ENCODE data around the gene TBX20.
"Not testable (repeated sequence)": the region's sequence is repeated elsewhere in the genome, so short reads cannot be mapped to it uniquely, and the experiment has no call there.

Gene TBX20

DNA sequence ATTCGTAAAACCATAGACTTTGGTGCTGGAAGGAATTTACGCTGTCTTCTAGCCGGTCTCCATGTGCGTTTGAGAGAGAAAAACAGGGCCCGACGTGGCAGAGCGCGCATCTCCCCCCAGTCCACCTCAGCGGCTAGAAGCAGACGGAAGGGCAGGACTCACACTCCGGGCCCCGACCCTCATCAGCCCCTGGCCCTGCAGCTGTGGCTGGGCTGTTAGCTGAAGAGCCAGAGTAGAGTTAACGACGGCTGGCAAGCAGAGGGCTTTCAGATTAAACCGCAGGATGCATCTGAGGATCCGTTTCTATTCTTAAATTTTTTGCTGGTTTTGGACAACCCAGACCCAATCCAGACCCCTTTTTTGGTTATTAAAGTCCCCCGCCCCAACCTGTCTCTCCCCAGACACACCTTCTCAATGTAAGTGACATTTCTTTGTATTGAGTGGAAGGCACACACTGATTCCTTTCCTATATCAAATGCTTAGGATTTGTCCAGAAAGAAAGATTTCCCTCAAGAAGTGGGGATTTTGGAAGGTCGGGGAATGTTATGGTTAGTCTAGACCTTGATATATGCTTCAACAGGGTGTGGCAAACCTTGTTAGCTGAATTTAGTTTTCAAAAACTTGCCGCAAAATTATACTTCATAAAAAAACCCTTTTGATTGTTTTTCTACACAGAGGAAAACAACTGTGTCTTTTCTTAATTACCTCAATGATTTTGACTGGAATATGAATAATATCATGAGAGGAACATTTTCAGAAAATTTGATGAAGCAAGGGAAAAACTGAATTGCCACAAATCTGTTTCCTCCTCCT is 1.7 kb upstream of the TBX20 start:
- DNase-seq (ENCODE audit: low spot score), result no peak

DNA sequence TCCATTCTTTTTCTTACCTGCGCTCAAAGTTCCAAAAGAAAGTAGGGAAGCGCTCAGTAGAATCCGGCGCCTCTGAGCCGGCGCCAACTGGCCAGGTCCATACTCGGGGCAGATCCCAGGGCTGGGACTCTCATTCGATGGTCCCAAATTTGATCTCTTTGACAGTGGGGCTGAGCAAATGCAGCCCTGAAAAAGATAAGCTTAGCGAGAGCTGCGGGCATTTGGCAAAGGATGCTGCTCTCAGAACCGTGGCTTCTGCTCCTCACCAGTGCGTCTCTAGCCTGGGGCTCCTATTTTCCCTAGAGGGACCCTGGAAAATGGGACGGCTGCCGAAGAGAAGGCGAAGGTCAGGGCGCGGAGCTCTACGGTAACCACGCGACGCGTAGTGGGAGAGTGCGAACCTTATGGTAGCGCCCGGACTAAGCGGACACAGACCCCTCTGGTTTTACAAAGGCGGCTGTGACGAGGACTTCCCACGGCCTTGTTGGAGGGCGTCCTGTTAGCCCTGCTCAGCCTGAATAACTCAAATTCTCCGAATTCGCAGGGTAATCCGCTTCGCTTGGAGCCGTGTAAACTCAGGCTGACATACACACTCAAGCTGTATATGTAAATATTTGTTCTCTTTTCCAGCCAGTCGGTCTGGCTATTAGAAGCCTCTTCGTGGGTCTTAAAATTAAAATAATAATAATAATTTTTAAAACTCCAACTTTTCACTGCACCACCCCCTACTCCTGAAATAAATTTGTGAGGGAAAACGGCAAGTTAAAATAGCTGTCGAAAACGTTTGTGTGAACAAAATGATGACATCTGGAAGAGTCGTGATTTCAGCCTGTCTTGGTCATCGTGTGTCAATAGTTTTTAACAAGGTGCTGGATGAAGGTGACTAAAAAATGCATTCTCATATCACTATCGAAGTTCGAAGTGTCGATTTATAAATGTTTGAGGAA is 869 bp upstream of the TBX20 start:
- no peak for DNase-seq (ENCODE audit: low spot score)

DNA sequence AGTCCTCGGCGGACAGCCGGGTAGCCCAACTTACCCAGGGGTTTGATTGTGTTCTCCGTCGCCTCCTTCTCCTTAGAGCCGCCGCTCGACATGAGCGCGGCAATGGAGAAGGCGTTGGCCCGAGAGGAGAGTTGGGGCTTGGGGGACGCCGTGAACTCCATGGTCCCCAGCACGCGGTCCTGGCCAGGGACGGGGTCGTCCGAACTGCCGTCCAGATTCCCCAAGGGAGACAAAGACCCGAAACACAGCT is 515 bp downstream of the TBX20 start:
- no peak for DNase-seq (ENCODE audit: low spot score)

DNA sequence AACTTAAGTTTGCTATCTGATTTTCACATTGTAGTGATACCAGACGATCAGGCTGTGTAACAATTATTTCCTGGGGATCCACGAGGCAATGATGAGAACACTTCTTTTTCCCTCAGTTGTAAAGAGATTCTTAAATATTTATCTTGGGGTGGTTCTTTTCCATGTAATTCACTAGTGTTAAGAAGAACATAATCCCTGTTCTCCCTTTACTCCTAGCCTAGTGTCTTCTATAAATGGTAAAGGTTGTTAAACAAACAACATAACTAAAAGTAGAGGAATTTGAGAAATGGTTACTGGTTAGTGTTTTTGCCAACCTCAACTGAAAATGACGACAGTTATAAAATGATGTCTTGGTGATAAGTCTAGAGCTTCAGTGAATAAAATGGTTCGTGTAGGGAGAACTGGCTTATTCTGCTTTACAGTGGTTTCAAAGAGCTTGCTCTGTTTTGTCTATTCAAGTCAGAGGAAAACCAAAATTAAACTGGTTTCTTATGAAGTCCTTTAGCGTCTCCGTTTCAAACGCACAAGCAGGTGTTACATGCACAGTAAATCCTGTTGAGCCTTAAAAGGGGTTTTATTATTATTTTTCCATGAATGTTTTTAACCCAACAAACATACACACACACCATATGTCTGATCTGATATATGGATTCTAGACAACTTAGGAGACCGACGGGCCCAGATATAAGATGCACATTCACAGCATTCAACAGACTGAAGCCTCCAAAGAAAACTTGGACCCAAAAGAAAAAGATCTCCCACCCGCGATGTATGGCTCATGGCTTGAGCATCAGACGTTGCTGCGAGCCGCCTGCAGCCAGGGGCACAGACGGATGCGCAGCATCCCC is 1.1 kb downstream of the TBX20 start:
- DNase-seq (ENCODE audit: low spot score), result no peak

DNA sequence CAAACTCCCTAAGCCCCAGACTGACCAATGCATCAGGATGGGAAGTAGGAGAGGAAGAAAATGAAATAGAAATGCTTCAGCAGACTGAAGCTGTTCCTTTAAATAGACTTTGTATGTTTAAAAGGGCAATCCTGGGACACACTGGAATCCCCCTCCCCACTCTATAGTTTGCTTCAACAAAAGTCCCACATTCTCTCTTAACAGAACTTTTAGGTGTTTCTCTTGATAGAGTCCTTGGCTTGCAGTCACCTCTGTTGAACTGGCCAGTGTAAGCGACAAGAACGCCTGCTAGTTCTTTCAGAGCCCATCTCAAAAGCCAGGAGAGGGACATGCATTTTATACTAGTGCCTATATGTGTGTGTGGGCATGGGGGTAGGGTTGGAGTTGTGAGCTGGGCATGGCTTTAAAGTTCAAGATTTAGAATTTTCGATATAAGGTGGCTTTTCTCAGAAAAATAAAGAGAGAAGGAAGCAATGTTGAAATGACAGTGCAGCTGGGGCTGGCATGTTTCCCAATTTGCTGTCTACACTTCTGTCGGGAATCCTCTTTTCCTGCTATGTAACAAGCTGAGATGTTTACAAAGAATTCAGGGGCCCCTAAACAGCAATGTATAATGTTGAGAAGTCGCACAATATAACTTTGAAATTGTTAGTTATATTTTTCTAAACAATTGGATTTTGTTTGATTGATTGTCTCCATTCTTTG is 2.1 kb downstream of the TBX20 start:
- no peak for DNase-seq (ENCODE audit: low spot score)

DNA sequence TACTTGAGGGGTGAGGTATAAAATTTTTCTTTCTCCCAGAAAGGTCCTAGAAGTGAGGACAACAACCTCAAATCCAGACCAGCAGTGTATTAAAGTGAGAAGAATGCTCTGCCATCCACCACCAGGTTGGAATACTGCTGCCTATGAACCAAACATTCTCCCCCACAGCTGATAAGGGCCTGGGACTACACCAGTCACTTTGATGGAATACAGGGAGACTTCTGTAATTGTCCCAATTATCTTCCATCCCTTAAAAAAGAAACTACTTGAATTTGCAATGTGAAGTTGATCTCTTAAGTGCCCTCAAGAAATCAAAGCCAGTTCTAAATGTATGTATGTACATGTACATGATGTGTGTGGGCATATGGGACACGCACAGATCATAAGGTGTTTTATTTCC is 3.0 kb downstream of the TBX20 start:
- no peak for DNase-seq (ENCODE audit: low spot score)

DNA sequence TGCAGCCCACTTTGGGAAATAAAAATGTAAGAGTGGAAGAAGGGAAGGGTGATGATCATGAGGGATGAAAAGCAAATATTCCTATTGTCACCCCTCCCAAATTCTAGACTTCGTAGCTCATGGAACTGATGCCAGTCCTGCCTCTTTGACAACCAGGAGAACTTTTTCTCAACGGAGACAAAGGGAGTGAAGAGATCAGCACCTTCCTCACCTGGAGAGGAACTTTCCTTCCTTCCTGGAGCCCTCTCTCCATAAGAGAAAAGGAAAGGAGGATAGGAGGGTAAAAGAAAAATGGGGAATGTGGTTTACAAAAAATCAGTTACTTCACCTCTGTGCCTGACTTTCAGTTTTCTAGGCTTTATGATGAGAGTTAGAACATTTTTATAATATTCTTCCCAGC is 3.4 kb downstream of the TBX20 start:
- no peak for DNase-seq (ENCODE audit: low spot score)

DNA sequence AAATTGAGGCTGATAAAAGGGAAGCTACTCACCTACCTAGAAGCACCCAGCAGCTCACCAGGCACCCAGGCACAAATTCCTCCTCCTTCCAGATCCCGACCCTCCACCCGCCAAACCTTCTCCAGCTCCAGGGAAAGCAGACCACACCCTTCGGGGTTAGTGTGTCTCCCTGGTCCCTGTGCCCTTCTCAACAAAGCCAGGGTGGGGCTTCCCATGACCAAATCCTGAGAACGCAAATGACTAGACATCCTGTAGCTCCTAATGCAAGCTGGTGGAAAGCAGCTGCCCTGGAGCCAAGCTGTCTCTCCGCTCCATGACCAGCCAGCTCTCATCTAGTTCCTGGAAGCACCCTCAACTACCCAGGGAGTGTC is 4.4 kb downstream of the TBX20 start:
- no peak for DNase-seq (ENCODE audit: low spot score)

DNA sequence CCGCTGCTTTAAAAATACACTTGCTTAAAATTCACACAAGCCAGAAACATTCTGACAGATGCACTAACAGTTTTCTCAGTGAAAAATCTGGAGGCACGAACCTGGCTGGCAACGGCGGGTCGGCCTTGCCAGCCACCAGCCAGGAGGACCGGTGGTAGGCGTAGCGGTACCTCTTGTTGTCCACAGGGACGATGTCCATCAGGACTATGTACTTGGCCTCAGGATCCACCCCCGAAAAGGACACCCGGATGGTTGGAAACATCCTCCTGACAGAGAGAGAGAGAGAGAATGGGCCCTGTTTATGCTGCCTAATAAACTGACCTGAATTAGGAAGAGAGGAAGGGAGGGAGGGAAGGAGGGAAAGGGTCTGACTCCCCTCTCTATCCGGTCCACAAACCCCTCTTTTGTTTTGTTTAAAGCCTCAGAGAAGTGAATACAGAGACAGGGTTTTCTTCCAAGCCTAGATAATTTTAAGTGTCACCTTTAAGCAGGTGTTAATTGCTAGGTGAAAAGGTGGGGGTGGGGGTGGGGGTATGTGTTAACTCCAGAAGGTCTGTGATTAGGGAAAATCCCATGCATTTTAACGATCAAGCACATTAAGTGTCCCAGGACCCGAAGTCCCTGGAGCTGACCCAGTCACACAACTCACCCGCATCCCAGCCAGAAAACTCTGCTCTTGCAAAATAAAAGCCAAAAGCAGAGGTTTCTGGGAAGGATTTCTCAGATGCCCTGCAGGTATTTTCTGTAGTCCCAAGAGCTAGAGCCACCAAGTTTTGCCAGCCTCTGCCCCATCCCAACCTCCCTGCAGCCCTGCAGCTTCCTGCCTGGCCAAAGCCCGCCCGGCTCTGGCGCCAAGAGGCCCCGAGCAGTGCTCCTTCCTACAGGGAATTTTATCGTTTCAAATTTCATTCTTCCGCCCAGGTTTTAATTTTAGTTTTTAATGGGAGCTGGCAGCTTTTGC is 5.0 kb downstream of the TBX20 start:
- no peak for DNase-seq (ENCODE audit: low spot score)

DNA sequence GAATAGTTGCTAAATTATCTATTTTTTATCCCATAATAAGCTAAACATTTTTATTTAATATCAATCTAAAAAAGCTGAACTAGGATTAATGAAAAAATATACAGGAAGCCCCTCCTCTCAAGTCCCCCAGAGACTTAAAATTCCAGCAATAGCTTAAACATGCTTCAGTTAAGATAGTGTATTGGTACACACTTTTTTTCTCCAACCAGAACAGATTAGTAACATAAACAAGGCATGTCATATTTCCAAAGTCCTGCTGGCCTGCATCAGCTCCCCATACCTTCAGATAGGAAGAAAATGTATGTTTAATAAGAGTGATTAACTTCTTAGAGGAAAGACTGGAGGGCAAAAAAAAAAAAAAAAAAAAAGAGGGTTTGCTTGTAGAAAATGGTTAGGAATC is 7.1 kb downstream of the TBX20 start:
- DNase-seq (ENCODE audit: low spot score), result no peak

DNA sequence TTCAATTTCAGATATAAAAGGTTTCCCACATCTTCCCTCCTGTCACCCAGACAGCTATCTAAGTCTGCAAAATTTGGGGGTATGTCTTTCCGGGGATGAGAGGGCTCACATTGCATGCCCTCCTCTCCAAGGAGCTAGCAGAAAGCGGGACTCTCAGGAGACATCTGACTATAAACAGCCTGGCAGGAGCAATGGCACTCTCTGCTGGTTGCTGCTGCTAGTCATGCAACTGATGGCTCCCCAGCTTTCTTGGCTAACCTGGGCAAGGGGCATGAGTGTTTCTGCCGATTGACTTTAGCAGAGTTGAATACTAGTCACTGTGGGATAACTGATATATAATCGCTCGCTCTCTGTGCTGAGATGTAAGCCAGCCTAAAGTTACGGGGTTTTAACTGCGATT is 12.0 kb downstream of the TBX20 start:
- no peak for DNase-seq (ENCODE audit: low spot score)

DNA sequence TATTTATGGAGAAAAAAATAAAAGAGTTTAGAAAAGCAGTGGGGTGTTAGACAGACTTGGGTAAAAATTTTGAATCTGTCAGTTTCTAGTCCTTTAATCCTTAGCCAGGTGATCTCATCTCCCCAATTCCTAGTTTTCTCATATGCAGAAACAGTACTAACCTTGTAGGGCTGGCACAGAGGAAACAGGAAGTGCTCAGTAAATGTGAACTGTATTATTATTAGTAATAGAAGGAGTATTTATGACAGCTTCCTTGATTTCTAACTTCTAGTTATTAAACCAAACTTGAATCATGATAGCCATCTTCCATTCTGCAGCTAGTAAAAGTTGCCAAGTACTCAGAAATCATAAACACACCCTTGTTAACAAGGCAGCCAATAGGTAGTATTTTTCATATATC is 12.5 kb downstream of the TBX20 start:
- DNase-seq (ENCODE audit: low spot score), result no peak

DNA sequence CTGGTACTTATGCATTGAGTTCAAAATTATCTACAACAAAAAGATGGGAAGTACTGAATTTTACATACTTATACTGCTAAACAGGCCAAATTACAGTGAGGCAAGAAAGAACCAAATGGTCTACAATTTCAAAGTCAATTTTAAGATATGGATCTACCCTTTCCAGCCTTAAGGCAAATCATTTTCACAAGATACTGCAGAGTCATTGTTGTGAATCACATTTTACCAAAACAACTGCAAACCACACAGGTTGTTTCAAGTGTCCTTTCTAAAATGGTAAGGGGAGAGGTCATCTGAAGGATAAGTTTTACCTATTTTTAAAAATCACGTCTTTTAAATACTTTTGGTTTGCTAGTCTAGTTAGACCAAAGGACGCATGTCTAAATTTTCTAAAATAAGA is 12.9 kb downstream of the TBX20 start:
- not testable (repeated sequence) for DNase-seq (ENCODE audit: low spot score)

DNA sequence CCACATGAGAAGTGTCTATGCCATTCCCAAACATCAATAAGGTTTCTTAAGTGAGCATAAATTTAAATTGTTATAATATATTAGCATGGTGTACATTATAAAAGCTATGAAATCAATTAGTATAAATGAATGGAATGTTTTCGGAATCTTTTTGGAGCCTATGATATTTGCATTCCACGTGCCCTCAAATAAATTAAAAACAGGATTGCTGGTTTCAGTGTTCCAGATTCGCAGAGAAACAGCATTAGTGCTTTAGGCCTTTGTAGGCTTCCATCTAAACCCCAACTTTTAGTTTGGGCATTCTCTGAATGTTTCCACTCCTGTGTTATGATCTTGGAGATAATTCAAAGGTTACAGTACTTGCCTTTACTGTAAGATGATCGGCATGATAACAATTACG is 15.4 kb downstream of the TBX20 start:
- DNase-seq (ENCODE audit: low spot score), result not testable (repeated sequence)

DNA sequence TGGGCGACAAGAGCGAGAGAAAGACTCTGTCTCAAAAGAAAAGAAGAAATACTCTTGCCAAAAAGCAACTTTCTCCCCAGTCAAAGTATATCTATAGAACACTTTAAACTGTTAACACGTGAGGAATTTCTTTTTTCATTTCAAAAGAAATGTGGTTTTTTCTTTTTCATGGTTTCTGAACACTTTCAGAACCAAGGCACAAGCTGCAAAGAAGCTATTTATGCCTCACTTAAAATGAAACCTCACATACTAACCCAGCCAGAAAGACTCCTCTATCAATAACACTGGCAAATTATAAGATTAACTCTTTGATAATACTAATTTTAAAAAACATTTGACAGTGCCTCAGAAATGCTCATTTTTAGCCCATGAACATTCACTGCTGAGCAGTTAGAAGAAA is 20.9 kb downstream of the TBX20 start:
- DNase-seq (ENCODE audit: low spot score), result no peak

DNA sequence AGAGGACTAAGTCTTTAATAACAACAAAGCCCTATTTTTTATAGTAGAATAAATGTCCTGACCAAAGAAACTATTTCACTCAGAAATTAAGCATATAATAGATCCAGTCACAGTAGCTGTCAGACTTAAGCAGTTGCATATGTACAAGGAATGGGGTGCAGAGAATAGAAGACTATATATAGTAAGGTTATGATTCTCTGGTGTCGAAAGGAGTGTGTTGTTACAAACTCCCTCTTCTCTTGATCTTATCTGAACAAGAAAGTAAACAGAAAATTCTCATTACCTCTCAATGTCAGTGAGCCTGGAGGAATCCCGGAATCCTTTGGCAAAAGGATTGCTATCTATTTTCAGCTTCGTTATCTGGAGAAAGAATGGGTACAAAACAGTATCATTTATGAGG is 22.7 kb downstream of the TBX20 start:
- DNase-seq (ENCODE audit: low spot score), result not testable (repeated sequence)

DNA sequence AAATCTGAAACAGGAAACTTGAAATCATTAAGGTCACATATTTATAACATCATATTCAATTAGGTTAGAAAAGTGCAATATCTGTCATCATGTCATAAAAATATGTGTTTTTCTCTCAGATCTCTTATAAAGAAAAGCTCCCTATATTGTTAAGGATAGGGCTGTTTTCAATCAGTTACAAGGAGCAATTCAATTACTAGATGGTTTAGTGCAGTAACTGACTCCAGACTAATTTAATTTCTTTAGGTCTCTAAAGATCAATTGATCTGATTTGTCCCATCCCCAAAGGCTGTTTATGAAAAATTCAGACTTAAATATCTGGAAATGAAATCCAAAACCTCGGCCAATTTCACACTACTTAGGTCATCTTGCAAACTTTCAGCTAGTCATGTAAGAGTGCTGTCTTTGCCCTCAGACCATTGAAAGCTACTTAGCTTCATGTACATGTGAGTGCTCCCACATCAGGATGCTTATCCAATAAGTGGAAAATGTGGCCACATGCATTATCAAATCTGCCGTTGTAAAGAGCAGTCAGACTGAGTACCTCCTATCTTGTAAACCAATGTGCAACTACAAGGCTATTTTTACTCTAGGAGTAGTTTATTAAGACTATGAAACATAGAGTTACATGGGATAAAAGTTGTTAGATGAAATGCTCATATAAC is 24.7 kb downstream of the TBX20 start:
- not testable (repeated sequence) for DNase-seq (ENCODE audit: low spot score)

DNA sequence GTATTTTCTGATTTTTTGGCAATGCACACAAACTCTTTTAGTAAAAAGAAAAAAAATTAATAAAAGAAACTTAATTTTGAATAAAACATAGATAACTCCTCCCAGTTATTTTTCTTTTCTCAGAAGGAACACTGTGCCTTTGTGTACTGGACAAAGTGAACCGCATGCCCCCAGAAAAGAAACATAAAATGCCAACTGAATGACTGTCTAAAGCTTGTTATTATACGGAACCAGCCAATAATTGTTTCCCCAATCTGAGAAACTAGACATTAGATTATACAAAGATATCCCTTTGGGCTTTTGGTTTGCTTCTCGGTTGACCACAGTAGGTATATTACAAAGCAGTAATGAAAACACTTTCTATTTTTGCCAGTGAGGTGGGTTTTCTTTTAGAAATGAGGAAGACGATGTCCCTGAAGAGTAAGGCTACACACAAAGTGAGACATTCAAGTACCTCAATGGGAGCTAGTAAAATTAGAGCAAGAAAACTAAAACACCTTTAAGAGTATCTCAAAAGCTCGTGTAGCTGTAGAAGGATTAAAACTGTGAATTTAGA is 25.3 kb downstream of the TBX20 start:
- not testable (repeated sequence) for DNase-seq (ENCODE audit: low spot score)

DNA sequence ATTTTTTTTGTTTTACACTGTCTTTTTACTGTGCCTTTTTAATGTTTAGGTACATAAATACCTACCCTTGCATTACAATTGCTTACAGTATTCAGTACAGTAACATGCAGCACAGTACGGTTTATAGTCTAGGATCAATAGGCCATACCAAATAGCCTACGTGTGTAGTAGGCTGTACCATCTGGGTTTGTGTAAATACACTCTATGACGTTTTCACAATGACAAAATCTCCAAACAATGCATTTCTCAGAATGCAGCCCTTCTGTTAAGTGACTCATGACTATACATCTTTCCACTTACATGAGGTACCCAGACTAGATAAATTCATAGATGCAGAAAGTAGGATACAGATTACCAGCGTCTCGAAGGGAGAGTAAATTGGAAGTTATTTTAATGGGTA is 26.5 kb downstream of the TBX20 start:
- DNase-seq (ENCODE audit: low spot score), result not testable (repeated sequence)

DNA sequence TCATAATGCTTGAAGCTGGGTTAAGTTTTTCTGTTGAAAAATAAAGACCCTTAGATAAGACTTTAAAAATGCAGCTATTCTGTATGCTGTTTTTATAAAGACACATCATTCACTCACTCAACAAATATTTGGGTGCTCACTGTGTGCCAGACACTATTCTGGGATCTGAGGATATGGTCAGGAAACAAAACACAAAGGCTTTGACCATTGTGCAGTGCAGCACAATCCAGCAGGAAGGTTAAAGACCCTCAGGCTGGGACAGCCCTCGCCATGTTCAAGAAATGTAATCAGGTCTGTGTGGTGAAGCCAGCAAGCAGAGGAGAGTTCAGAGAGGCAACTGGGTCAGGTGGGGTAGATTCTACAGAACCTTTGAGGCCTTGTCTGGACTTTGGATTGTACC is 31.5 kb downstream of the TBX20 start:
- DNase-seq (ENCODE audit: low spot score), result not testable (repeated sequence)

All from CD4-positive, alpha-beta T cell treated with Interleukin-15 for 4 hours (primary cell).